Sigmoid colon (tissue), 7 donors: ENCODE data around the gene NR3C2. TPM values are rescaled to one million over a fixed set of nuclear protein-coding genes. Genes with fewer than 3 reads are reported as not detected.
"Not testable (repeated sequence)": the region's sequence is repeated elsewhere in the genome, so short reads cannot be mapped to it uniquely, and the experiment has no call there.

Experiments used
- DNase-seq: peaks from one replicate; pipeline ENCODE4 v3.0.0-alpha.2; 2019
- H3K27ac ChIP-seq, 4 donors: fragments of 200-600 bp; sonication (generic); one replicate each; pipeline ENCODE4 v1.5.1; 2016 to 2019; ENCODE audit warnings: mild to moderate bottlenecking in 1 of 4
- H3K27me3 ChIP-seq, 3 donors: fragments of 200-600 bp; sonication (generic); one replicate each; pipeline ENCODE4 v1.5.1; 2019; ENCODE audit warnings: mild to moderate bottlenecking in 1 of 3
- H3K36me3 ChIP-seq, 4 donors: fragments of 200-600 bp; sonication (generic); one replicate each; pipeline ENCODE4 v1.5.1; 2016 to 2019
- H3K4me1 ChIP-seq, 4 donors: fragments of 200-600 bp; sonication (generic); one replicate each; pipeline ENCODE4 v1.5.1; 2017 to 2019
- H3K4me3 ChIP-seq, 4 donors: fragments of 200-600 bp; sonication (generic); one replicate each; pipeline ENCODE4 v1.5.1; 2017 to 2019; ENCODE audit warnings: mild to moderate bottlenecking in 2 of 4, moderate library complexity in 1 of 4
- H3K9me3 ChIP-seq, 4 donors: fragments of 200-600 bp in 3 of 4; sonication (generic) in 3 of 4; one replicate each; pipeline versions ENCODE4 v1.5.1 to v1.6.1; 2013 to 2019
- EP300 ChIP-seq, 4 donors: sonication (generic); formaldehyde crosslinking; IDR thresholded peaks; one replicate each; pipeline ENCODE4 v1.6.1; 2017; ENCODE audit warnings: antibody characterized with exemption in 4 of 4
- POLR2A ChIP-seq, 2 donors: fragments of 450-650 bp; IDR thresholded peaks; one replicate each; pipeline ENCODE4 v1.6.1; 2016; ENCODE audit warnings: antibody characterized with exemption in 2 of 2, mild to moderate bottlenecking in 2 of 2, moderate library complexity in 2 of 2
- POLR2AphosphoS5 ChIP-seq, 4 donors: sonication (generic); formaldehyde crosslinking; IDR thresholded peaks; one replicate each; pipeline ENCODE4 v1.6.1; 2017; ENCODE audit warnings: antibody characterized with exemption in 4 of 4
- WGBS, 2 donors: extraction: QIAGEN DNeasy Blood & Tissue Kit; methylation state at CpG; one replicate each; pipeline ENCODE4 v1.1.7; 2013; 5-methylcytosine and 5-hydroxymethylcytosine counted together
- intact Hi-C: fragments of 100-400 bp; cut with DNase I; formaldehyde crosslinking; loops from one replicate; pipeline ENCODE4 v1.15.1; 2023
- polyA plus RNA-seq, 3 donors: library from polyadenylated mRNA; stranded (reverse); fragments of 200-250 nt; gene quantifications; one replicate each; pipeline ENCODE4 v1.2.3, GENCODE V29; 2013
- total RNA-seq, 4 donors: library from RNA; depleted of rRNA; stranded (reverse); fragments of >200 nt; gene quantifications; one replicate each; pipeline ENCODE4 v1.1.0, GENCODE V29; 2016
- TF ChIP-seq, protein P1 (sequence below), 4 experiments: fragments of 450-650 bp in 3 of 4; fragments of 200-600 bp in 1 of 4; IDR thresholded peaks; one replicate each; pipeline ENCODE4 v1.5.1; 2016 to 2019; ENCODE audit warnings: antibody characterized with exemption in 4 of 4, mild to moderate bottlenecking in 3 of 4, moderate library complexity in 2 of 4
- donor health status: healthy with polysubstance abuse.
- donor health status: Bipolar disorder and iron deficiency.
- donor health status: healthy.

NR3C2 gene
- total and polyA plus RNA-seq, 7 donors: 15.6 to 34.9 (median 23.4) TPM

DNA sequence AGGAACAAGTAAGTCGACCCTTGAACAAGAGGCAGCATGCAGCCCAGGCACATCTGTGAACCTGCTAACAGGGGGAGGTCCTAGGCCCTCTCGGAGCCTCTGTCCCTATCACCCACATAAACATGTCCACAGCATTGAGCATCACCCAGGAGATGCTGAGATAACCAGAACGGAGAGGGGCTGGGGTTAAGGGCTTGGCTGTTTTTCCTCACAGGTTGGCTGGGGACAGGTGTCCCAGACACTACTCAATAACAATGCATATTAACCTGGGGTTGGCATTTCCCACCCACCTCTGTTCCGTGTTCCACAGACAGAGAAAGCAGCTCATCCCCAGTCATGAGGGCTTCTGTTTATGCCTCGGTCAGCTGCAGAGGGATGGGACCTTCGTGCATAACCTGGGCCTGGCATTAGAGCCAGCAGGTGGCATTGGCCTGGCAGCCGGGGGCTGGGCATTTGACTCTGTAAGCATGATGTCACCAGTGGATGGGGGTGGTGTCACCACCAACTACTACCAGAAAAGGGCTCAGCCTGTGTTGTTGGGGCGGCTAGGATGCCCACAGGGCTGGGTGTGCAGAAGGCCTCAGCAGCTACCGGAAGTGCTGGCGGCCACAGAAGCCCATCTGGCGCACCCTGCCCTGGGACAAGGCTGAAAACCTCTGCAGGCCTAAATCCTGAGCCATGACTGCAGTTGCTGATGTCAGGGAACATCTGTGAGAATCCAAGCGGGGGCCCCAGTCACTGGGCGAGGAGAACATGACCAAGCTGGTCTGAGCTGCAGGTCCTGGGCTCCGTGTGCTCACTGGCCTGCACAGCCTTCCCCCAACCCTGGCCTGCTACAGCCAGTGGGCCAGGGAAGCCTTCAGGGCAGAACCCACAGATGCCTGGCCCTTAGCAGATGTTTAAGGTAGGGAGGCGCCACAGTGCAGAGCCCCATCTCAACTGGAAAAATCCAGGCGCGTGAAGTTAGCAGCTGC is 351.4 kb downstream of the NR3C2 start:
- H3K4me1 ChIP-seq: peaks cover 0 to 26% (median 6%) of the 10 kb centered on the region in 4 donors
- WGBS, 2 donors: 94 to 96% methylated on average over 17 of the region's 17 CpGs
- H3K27ac ChIP-seq: no peak overlapping the region
- no peaks in the 10 kb centered on the region for H3K27me3 ChIP-seq
- DNase-seq: no peak
- intact Hi-C loops: no loop called here
- H3K4me3 ChIP-seq: no peak overlapping the region
- no peaks in the 10 kb centered on the region for H3K36me3 ChIP-seq
- TF ChIP-seq EP300 (IDR thresholded peaks at IDR 0.05) (no peak), POLR2AphosphoS5 (IDR thresholded peaks at IDR 0.05) (no peak), POLR2A (IDR thresholded peaks at IDR 0.05) (no peak)
- TF ChIP-seq, protein P1, sequence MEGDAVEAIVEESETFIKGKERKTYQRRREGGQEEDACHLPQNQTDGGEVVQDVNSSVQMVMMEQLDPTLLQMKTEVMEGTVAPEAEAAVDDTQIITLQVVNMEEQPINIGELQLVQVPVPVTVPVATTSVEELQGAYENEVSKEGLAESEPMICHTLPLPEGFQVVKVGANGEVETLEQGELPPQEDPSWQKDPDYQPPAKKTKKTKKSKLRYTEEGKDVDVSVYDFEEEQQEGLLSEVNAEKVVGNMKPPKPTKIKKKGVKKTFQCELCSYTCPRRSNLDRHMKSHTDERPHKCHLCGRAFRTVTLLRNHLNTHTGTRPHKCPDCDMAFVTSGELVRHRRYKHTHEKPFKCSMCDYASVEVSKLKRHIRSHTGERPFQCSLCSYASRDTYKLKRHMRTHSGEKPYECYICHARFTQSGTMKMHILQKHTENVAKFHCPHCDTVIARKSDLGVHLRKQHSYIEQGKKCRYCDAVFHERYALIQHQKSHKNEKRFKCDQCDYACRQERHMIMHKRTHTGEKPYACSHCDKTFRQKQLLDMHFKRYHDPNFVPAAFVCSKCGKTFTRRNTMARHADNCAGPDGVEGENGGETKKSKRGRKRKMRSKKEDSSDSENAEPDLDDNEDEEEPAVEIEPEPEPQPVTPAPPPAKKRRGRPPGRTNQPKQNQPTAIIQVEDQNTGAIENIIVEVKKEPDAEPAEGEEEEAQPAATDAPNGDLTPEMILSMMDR (IDR thresholded peaks at IDR 0.05): no peak
- H3K9me3 ChIP-seq: peaks cover 0 to 2% (median 0%) of the 10 kb centered on the region in 4 donors

DNA sequence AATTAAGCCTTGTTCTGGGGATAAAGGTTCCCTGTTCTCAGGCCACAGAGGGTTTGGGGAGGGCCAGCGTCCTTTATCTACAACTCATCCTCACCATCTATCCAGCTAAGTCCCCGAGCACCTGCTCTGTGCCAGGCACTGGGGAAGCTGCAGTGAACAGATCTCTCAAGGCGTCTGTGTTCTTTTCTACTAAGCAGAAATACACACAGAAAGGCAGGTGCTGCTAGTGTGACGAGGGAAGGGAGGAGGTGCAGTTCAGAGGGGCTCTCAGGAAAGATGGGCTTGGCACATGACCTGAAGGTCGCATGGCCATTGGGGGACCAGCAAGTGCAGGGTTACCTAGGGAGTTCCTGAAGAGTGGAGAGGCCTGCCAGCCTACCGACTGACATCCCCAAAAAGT is 352.2 kb downstream of the NR3C2 start:
- Histone ChIP-seq H3K27me3 (no peaks in the 10 kb centered on the region), H3K27ac (no peak overlapping the region), H3K9me3 (peaks cover 0 to 2% (median 0%) of the 10 kb centered on the region in 4 donors), H3K36me3 (no peaks in the 10 kb centered on the region), H3K4me3 (no peak overlapping the region), H3K4me1 (peaks cover 0 to 26% (median 6%) of the 10 kb centered on the region in 4 donors)
- intact Hi-C loops: no loop called here
- no peak for DNase-seq
- 91 to 95% methylated on average over 6 of the region's 6 CpGs for WGBS, 2 donors
- TF ChIP-seq POLR2A (IDR thresholded peaks at IDR 0.05): no peak
- TF ChIP-seq, protein P1 (IDR thresholded peaks at IDR 0.05): no peak
- TF ChIP-seq POLR2AphosphoS5 (IDR thresholded peaks at IDR 0.05): no peak
- TF ChIP-seq EP300 (IDR thresholded peaks at IDR 0.05): no peak

DNA sequence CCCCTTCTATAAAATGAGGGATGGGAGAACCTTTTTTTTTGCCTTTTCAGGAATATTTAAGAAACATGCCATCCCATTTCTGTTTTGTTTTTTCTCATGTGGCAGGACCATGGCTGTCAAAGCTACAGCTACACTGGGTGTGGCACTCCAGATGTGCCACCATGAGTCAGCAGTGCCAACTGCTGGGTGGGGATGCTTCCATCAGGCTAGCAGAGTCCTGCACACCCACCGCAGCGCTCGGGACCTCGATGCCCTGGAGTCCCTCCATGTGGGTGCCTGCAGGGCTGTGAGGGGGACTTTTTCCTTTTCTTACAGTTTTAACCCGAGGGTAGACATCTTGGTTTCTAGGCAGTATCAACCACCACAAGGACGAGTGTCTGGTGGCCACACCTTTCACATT is 352.6 kb downstream of the NR3C2 start:
- no peaks in the 10 kb centered on the region for H3K36me3 ChIP-seq
- H3K9me3 ChIP-seq: peaks cover 0 to 2% (median 0%) of the 10 kb centered on the region in 4 donors
- peaks cover 0 to 26% (median 6%) of the 10 kb centered on the region in 4 donors for H3K4me1 ChIP-seq
- no peaks in the 10 kb centered on the region for H3K27me3 ChIP-seq
- DNase-seq: no peak
- 89 to 93% methylated on average over 6 of the region's 6 CpGs for WGBS, 2 donors
- no peak overlapping the region for H3K27ac ChIP-seq
- intact Hi-C loops: loop anchor here (5.0 kb wide), 1 partner anchor 37 kb away; no protein-coding TSS in a partner anchor
- TF ChIP-seq POLR2A (IDR thresholded peaks at IDR 0.05): no peak
- TF ChIP-seq, protein P1 (IDR thresholded peaks at IDR 0.05): no peak
- H3K4me3 ChIP-seq: no peak overlapping the region

DNA sequence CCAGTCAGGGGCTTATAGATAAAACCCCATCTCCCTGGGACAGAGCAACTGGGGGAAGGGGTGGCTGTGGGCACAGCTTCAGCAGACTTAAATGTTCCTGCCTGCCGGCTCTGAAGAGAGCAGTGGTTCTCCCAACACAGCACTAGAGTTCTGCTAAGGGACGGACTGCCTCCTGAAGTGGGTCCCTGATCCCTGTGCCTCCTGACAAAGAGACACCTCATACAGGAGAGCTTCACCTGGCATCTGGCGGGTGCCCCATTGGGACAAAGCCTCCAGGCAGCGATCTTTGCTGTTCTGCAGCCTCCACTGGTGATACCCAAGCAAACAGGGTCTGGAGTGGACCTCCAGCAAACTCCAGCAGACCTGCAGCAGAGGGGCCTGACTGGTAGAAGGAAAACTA is 359.1 kb downstream of the NR3C2 start:
- H3K27me3 ChIP-seq, H3K9me3 ChIP-seq, H3K4me3 ChIP-seq, DNase-seq, intact Hi-C loops, H3K4me1 ChIP-seq, H3K27ac ChIP-seq: not testable (repeated sequence)
- 94 to 98% methylated on average over 4 of the region's 4 CpGs for WGBS, 2 donors
- H3K36me3 ChIP-seq: peaks cover 0 to 38% (median 16%) of the 10 kb centered on the region in 4 donors

DNA sequence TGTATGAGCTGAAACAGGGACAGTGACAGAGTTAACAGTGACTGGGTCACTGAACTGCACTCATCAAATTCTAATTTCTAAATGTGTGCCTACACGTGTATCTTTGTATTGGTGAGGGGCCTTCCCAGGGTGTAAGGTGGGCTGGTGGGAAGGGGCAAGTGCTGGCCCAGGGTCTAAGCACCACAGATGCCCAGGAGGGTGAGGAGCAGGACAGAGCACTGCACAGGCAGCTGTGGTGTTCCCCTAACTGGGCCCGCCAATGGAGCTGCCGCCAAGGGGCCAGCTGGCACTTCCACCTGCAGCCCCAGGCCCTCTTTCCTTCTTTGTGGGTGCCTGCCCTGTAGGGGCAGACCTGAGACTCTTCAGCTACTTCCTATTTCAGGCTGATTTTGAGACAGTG is 360.5 kb downstream of the NR3C2 start:
- intact Hi-C loops: no loop called here
- Histone ChIP-seq H3K4me1 (no peaks in the 10 kb centered on the region), H3K4me3 (no peak overlapping the region), H3K27me3 (no peaks in the 10 kb centered on the region), H3K36me3 (peaks cover 0 to 49% (median 21%) of the 10 kb centered on the region in 4 donors), H3K27ac (no peak overlapping the region), H3K9me3 (no peaks in the 10 kb centered on the region)
- TF ChIP-seq POLR2A (IDR thresholded peaks at IDR 0.05): no peak
- TF ChIP-seq, protein P1 (IDR thresholded peaks at IDR 0.05): no peak
- TF ChIP-seq EP300 (IDR thresholded peaks at IDR 0.05): no peak
- no peak for TF ChIP-seq POLR2AphosphoS5 (IDR thresholded peaks at IDR 0.05)
- WGBS, 2 donors: 94 to 97% methylated on average over 3 of the region's 3 CpGs
- no peak for DNase-seq
